Measurements from ENCODE around the gene CYP24A1.

The CYP24A1 gene

DNA sequence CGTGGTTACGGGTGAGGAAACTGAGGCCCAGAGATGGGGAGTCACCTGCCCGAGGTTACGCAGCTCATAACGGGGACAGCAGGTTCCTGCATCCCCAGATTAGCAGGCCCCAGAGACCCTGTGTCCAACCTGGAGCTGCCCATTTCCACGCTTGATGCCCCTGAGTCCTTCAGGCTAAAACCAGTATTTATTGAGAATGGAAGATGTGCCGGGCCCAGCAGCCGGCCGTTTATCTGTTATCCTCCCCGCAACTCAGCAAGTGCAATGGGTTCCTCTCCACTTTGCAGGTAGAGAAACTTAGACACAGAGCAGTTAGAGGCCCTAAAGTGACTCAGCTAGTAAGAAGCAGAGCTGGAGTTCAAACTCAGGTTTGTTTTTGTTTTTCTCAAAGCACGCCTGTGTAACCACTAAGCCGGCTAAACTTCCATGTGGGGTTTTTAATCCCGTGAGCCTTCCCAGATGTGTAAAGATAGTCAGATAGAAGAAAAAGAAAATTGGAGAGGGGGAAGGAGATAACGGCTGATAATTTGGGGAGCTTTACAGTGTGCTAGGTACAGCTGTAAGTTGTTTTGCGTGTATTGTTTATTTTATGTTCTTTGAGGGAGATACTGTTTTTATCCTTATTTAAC is 34.9 kb upstream of the CYP24A1 start:
- peak overlapping the region; percentile 79 for H3K4me3 ChIP-seq (ENCODE audit: low read depth, low read length)
- TF ChIP-seq, protein P1, sequence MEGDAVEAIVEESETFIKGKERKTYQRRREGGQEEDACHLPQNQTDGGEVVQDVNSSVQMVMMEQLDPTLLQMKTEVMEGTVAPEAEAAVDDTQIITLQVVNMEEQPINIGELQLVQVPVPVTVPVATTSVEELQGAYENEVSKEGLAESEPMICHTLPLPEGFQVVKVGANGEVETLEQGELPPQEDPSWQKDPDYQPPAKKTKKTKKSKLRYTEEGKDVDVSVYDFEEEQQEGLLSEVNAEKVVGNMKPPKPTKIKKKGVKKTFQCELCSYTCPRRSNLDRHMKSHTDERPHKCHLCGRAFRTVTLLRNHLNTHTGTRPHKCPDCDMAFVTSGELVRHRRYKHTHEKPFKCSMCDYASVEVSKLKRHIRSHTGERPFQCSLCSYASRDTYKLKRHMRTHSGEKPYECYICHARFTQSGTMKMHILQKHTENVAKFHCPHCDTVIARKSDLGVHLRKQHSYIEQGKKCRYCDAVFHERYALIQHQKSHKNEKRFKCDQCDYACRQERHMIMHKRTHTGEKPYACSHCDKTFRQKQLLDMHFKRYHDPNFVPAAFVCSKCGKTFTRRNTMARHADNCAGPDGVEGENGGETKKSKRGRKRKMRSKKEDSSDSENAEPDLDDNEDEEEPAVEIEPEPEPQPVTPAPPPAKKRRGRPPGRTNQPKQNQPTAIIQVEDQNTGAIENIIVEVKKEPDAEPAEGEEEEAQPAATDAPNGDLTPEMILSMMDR (IDR thresholded peaks at IDR 0.05; ENCODE audit: borderline replicate concordance, insufficient read depth, low read depth, low read length) = no peak

DNA sequence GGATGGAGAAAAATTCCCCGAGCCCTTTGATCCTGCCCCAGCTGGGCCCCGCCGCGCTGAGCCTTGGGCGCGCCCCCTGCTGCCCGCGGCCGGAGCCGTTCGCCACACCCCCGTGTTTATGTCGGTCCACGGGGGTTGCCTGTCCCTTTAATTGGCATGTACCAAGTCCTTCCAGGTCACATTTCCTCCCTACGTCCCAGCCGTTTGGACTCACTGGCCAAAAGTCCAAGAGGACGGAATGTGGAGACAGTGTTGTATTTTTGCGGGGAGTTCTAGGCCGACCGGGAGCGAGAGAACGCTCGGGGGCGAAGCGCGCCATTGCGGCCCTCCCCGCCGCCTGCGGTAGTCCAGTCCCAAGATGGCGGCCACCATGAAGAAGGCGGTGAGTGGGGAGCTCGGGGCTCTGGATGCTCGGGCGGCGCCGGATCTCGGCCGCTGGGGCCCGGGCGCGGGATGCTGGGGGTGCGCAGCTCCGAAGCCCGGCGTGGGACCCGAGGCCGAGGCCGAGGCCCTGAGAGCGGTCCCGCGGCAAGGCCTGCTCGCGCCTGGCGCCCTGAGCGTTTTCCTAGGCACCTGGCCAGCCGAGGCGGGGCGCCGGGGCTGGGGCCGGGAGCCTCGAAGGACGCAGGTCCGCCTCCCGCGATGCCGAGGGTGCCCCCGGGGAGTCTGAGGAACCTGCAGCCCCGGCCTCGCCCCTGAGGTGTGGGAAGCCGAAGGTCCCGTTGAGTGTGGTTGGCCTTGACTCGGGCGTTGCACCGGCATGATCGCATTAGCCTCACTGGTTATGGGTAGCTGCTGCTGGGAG is 34.2 kb upstream of the CYP24A1 start, which contains the start of gene PFDN4:
Gene PFDN4, plus strand, starts transcription at position 345 of the 805 bp plus-strand sequence. Its CDS starts 14 bp downstream, at position 359.
- TF ChIP-seq, protein P1 (IDR thresholded peaks at IDR 0.05; ENCODE audit: borderline replicate concordance, insufficient read depth, low read depth, low read length) = peak; percentile 88
- H3K4me3 ChIP-seq (ENCODE audit: low read depth, low read length) = peak within 1 kb of the TSS; percentile 79

DNA sequence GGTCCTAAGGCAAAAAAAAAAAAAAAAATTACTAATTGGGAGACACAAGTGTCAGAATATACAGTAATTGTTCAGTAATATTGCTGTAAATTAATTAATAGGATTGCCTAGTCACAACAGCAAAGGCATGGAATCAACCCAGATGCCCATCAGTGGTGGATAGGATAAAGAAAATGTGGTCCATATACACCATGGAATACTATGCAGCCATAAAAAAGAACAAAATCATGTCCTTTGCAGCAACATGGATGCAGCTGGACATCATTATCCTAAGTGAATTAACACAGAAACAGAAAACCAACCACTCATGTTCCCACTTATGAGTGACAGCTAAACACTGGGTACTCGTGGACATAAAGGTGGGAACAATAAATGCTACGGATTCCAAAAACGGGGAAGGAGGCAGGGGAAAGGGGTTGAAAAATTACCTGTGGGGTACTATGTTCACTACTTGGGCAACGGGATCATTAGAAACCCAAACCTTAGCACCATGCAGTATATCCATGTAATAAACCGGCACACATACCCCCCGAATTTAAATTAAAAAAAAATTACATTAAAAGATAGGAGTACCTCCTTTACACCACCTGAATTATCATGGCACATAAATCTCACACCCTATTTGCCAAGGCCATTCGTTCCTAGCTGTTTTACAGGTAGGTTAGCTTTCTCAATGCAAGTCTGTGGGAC is 33.4 kb upstream of the CYP24A1 start:
- no peak overlapping the region for H3K4me3 ChIP-seq (ENCODE audit: low read depth, low read length)
- TF ChIP-seq, protein P1 (IDR thresholded peaks at IDR 0.05; ENCODE audit: borderline replicate concordance, insufficient read depth, low read depth, low read length) = no peak

DNA sequence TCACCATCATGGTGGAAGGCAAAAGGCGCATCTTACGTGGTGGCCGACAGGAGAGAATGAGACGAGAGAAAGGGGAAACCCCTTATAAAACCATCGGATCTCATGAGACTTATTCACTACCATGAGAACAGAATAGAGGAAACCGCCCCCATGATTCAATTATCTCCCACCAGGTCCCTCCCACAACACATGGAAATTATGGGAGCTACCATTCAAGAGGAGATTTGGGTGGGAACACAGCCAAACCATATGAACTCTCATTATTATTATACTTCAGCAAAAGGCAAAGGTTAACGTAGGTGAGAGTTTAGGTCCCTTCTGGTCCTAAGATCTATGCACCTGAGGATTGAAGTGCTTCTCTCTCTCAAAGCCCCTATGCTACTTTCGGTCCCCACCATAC is 31.7 kb upstream of the CYP24A1 start:
- no peak overlapping the region for H3K4me3 ChIP-seq (ENCODE audit: low read depth, low read length)
- TF ChIP-seq, protein P1 (IDR thresholded peaks at IDR 0.05; ENCODE audit: borderline replicate concordance, insufficient read depth, low read depth, low read length) = no peak

DNA sequence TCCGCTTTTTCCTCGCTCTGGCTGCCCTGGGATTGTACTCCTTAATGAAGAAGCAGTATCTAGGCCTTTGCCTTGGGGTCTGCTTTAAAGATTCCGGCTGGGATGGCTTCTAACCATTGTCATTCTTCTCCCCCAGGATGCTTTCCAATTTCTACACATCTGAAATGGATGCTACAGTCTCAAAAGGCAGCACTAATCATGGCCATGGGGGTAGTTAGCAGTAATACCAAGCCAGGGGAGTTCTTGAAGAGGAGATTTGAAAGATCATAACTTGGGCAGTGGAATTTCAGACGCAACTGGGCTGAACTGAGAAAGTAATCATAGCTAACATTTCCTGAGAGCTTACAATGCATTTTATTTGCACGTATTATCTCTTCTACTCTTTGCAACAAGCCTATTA is 30.7 kb upstream of the CYP24A1 start:
- TF ChIP-seq, protein P1 (IDR thresholded peaks at IDR 0.05; ENCODE audit: borderline replicate concordance, insufficient read depth, low read depth, low read length) = no peak
- no peak overlapping the region for H3K4me3 ChIP-seq (ENCODE audit: low read depth, low read length)

DNA sequence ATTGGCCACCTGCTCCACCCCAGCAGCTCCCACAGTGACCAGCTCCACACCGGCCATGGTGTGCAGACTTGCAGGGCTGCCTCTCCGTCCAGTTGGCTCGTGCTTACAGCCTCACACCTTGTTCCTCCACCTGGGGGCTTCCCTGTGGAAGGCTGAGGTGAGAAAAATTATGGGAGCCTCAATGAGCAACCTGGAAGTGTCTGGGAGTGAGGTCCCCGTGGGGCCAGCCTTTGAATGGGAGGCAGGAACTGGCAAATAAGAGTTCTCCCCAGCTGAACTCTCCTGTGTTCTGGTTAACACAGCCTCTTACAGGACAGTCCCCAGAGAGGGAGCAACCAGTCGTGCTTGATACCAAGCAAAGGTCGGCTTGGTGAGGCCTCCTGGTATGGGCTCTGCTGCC is 30.3 kb upstream of the CYP24A1 start:
- TF ChIP-seq, protein P1 (IDR thresholded peaks at IDR 0.05; ENCODE audit: borderline replicate concordance, insufficient read depth, low read depth, low read length) = no peak
- H3K4me3 ChIP-seq (ENCODE audit: low read depth, low read length) = no peak overlapping the region
